Adipocyte (in vitro differentiated cells): ENCODE measurements around the gene BRD3.

Experiments
- DNase-seq: peaks from one replicate; pipeline ENCODE4 v3.0.0-alpha.2; 2015; ENCODE audit warnings: low read depth
- H3K27me3 ChIP-seq: replicated peaks from 2 replicates; pipeline ENCODE4 v1.7.0; 2013; ENCODE audit warnings: mild to moderate bottlenecking, low read length, moderate library complexity; ENCODE audit not compliant: control insufficient read depth, insufficient read depth
- H3K36me3 ChIP-seq: 2 replicates; pipeline ENCODE4 v1.7.0; 2013; ENCODE audit warnings: low read length, mild to moderate bottlenecking, moderate library complexity; ENCODE audit not compliant: control insufficient read depth, insufficient read depth, severe bottlenecking
- H3K4me1 ChIP-seq: 2 replicates; pipeline ENCODE4 v1.7.0; 2013; ENCODE audit warnings: mild to moderate bottlenecking, low read length, moderate library complexity; ENCODE audit not compliant: control insufficient read depth, insufficient read depth
- H3K4me3 ChIP-seq: 2 replicates; pipeline ENCODE4 v1.7.0; 2013; ENCODE audit warnings: mild to moderate bottlenecking, low read length, moderate library complexity
- H3K9ac ChIP-seq: 2 replicates; pipeline ENCODE4 v1.7.0; 2013; ENCODE audit warnings: mild to moderate bottlenecking, low read length, moderate library complexity
- H3K9me3 ChIP-seq: 2 replicates; pipeline ENCODE4 v1.7.0; 2013; ENCODE audit warnings: mild to moderate bottlenecking, low read length, moderate library complexity; ENCODE audit not compliant: control insufficient read depth

Gene BRD3

DNA sequence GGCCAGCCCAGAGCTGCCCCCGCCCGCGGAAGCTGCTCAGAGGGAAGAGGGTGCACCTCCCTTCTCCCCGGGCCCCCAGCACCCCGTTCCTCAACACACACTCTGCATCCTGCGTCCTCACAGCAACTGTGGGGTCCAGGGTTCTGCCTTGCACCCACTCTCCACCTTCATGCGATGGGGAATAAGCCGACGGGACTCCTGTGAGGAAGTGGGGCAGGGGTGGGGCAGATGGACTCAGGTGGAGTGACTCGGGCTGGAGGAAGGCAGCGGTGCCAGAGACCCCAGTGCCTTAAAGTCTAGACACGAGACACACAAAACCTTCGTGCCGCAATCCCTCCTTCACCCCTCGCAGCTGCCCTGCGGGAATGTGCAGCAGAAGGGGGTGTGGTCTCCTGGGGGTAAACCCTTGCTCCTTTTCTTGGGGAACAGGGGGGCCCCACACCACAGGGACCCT is 8.6 kb downstream of the BRD3 start:
- Histone ChIP-seq H3K27me3 (no peaks in the 10 kb centered on the region), H3K36me3 (no peaks in the 10 kb centered on the region), H3K9me3 (no peaks in the 10 kb centered on the region), H3K4me1 (peaks cover 31% of the 10 kb centered on the region), H3K9ac (no peak overlapping the region), H3K4me3 (no peak overlapping the region)
- no peak for DNase-seq

DNA sequence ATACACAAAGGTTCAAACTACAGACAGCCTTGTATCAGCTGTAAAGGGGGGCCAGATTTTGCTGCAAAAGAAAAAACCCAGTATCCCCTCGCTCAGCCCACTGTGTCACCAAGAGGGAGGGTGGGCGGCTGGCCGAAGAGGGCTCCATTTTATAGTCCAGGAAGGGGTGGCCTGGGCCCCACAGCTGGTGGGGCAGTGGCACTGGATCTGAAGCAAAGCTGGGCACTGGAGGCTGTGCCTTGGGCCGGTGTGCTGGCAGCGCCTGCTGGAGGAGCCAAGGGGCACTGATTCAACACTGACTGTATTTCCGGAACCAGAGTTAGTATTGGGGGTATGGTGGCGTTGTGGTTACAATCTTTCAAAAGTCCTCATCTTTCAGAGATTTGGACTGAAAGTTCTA is 9.1 kb downstream of the BRD3 start:
- H3K9ac ChIP-seq = no peak overlapping the region
- peaks cover 31% of the 10 kb centered on the region for H3K4me1 ChIP-seq
- no peaks in the 10 kb centered on the region for H3K27me3 ChIP-seq
- H3K36me3 ChIP-seq = no peaks in the 10 kb centered on the region
- no peak overlapping the region for H3K4me3 ChIP-seq
- H3K9me3 ChIP-seq = no peaks in the 10 kb centered on the region
- DNase-seq = no peak

DNA sequence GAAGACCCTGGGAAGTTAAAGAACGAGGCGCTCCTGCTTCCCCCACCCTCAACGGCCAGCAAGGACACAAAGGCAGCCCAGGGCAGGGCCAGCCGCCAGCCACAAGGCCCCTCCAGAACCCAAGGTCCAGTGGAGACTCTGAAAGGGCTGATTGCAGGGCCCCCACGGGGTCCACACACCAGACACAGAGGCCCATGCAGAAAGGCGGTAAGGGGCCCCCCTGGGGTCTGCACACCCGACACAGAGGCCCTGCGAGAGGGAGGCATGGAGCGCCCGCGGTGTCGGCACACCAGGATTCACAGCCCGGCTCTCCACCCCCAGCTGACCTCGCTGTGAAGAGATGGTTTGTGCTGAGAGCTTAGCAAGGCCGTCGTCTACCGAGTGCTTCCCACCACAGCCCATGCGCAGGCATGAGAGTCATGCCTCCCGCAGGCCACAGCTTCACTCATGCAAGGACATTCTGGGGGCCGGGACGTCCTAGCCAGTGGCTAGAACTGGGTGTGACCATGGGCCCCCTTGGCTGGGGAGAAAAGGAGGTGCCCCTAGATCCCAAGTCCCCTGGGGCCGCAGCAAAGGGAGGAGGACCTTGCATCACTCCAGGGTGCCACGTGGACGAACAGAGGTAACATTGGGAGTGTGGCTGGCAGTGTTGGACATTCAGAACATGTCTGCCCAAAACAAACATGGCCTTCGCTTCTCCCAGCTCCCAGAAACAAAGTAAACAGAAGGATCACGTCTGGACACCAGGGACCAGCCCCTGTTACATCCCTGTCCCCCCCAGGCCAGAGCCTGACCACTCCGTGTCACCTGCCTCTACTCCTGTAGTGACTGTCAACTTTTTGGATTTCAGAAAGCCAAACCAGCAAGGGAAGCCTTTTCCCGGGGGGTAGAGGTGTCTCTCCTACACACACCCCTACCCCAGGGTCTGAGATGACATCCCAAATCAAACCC is 9.8 kb downstream of the BRD3 start:
- peaks cover 1% of the 10 kb centered on the region for H3K36me3 ChIP-seq
- DNase-seq = no peak
- no peak overlapping the region for H3K4me3 ChIP-seq
- peaks cover 31% of the 10 kb centered on the region for H3K4me1 ChIP-seq
- no peaks in the 10 kb centered on the region for H3K9me3 ChIP-seq
- no peaks in the 10 kb centered on the region for H3K27me3 ChIP-seq
- H3K9ac ChIP-seq = no peak overlapping the region

DNA sequence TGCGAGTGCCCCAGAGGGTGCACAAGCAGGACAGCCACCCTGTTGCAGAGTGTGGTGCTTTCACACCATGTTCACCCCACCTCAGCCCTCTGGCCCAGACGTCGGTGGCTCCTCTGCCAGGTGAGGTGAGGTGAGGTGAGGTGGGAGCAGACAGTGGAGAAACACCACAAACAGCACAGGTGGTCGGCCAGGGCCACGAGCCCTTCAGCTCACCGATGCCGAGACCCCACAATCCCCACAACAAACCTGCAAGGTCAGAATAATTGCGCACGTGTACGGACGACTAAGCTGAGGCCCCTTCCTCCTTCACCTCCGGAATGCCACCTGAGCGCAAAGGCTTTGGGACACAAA is 10.5 kb downstream of the BRD3 start:
- H3K27me3 ChIP-seq = no peaks in the 10 kb centered on the region
- peaks cover 31% of the 10 kb centered on the region for H3K4me1 ChIP-seq
- H3K36me3 ChIP-seq = peaks cover 9% of the 10 kb centered on the region
- H3K4me3 ChIP-seq = no peak overlapping the region
- DNase-seq = no peak
- H3K9me3 ChIP-seq = no peaks in the 10 kb centered on the region
- no peak overlapping the region for H3K9ac ChIP-seq

DNA sequence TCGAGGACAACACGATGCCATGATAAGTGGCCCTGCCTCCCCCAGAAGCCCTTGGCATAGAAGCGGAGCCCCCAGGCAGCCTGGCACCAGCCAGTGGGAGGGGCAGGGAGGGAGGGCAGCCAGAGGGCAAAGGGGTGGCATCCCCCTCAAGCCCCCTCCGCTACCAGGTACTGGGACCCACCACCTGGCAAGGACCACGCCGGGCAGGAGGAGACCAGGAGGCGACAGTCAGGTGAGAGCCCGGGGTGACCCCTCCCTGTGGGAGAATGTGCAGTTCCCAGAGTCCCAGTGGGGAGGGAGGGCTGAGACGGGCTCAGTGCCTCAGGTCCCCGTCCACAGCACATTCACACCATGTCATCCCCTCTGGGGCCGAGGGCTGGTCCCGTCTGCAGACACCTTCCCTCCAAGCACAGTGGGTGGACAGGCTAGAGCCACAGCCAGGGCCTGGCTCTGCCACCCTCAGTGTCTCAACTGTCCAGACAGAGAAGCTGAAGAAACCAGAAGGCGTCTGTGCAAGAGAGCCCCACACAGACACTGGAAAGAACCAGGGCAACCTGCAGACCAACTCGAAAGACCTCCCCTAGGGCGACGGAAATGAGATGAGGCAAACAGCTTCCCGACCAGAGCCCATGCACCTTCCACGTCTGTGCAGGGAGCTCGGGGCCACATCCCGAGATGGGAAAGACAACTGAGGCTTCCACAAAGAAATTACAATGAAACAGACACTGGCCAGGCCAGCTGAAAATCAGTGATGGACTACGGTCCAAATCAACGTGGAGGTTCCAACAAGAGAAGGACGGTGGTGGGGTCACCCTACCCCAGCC is 11.1 kb downstream of the BRD3 start:
- H3K9me3 ChIP-seq = no peaks in the 10 kb centered on the region
- H3K4me1 ChIP-seq = peaks cover 31% of the 10 kb centered on the region
- no peak for DNase-seq
- no peak overlapping the region for H3K9ac ChIP-seq
- H3K27me3 ChIP-seq = no peaks in the 10 kb centered on the region
- H3K4me3 ChIP-seq = peak overlapping the region; percentile 22
- H3K36me3 ChIP-seq = peaks cover 9% of the 10 kb centered on the region

DNA sequence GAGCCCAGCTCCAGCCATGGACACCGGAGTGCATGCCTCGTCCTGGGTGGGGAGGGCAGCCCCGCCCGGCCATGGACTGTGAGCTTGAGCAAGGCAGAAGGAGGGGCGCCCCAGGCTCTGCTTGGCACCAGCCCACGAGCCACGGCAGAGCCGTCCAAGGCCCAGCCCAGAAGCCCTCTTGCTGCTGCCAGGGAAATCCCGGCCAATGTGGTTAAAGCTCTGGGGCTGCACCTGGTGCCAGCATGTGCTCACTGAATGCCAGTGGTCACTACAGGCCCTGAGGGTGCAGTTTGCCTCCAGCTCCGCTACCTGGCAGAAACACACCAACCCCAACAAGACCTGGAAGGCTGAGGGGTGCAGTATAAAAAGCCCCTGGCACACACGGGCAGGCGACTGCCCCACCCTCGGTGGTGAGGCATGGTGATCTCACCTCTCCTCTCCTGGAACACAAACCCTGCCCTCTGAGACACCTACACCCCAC is 11.8 kb downstream of the BRD3 start:
- Histone ChIP-seq H3K9me3 (no peaks in the 10 kb centered on the region), H3K36me3 (peaks cover 16% of the 10 kb centered on the region), H3K9ac (peak overlapping the region; percentile 61), H3K27me3 (no peaks in the 10 kb centered on the region), H3K4me3 (peak overlapping the region; percentile 52), H3K4me1 (peaks cover 31% of the 10 kb centered on the region)
- peak; percentile 90 for DNase-seq

DNA sequence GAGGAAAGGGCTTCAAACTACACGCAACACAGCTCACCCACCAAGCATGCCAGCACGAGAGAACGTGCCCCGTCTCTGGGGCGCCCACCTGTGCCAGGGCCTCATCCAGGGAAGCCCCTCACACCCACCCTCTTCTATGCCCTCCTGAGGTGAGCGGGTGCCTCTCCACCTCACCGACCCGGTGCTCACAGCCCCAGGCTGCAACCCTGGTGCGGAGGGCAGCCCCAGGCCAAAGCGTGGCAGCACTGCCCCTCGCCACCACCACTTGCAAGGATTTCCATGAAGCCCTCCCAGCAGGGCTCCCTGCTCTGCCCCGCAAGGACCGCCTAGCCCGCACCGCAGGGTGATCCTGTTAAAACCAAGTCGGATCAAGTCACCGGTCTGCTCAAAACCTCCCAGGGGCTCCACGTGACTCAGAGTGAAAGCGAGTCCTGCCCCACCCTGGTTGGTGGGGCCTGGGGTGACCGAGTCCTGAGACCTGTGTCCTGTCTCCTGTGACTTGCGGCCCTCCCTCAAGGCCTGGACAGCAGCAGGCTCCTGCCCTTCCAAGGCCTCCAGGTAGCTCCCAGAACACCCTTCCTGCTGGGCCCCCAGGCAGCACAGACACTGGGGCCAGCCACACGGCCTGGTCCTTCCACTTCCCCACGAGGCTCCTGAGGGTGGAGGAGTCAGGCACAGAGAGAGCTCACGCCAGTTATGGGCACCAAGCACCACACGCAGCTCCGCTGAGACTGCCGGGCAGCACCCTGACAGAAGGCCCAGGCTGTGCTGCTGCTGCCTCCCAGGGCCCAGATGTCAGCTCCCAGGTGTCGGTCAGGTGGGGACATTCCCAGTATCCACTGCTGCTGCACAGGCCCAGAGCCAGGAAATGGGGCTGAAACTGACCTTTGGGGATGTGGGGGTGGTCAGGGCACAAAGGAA is 12.7 kb downstream of the BRD3 start:
- H3K4me3 ChIP-seq = peak overlapping the region; percentile 52
- DNase-seq = no peak
- H3K9ac ChIP-seq = peak overlapping the region; percentile 61
- no peaks in the 10 kb centered on the region for H3K9me3 ChIP-seq
- H3K36me3 ChIP-seq = peaks cover 25% of the 10 kb centered on the region
- H3K4me1 ChIP-seq = peaks cover 31% of the 10 kb centered on the region
- H3K27me3 ChIP-seq = no peaks in the 10 kb centered on the region

DNA sequence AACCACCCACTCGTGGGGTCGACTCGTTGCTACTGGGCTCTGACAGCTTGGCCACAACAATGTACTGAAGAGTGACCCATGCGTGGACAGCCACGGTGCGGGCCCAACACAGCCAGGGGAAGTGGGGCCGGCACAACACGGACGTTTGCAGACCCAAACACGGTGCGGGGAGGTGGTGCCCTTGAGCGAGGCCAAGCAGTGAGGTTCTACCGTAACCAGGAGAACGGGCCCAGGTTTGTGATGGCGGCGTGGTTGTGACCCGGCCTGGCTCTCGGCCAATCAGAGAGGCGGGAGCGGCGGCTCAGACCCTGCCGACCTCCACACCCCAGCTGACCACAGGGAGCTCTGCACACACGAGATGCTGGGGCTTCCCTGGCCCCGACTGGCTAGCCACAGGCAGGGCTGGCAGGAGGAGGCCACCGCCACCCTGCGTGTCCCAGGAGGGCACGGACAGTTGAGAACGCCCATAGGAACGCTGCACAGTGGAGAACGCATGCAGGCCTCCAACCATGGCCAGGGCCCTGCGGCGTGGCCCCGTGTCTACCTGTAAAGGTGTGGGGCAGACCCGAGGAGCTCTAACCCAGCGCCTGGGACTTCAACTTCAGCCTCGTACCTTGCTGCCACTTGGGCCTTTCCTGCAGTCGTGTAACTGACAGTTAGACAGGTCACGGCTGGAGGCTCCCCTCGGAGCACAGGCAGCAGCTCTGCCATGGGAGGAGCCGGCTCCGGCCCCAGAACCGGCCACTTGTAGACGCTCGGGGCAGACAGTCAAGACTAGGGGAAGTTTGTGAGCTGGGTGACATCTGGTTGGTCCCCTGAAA is 13.7 kb downstream of the BRD3 start:
- DNase-seq = no peak
- Histone ChIP-seq H3K9me3 (no peaks in the 10 kb centered on the region), H3K4me1 (peaks cover 31% of the 10 kb centered on the region), H3K4me3 (no peak overlapping the region), H3K9ac (no peak overlapping the region), H3K27me3 (no peaks in the 10 kb centered on the region), H3K36me3 (peaks cover 35% of the 10 kb centered on the region)

DNA sequence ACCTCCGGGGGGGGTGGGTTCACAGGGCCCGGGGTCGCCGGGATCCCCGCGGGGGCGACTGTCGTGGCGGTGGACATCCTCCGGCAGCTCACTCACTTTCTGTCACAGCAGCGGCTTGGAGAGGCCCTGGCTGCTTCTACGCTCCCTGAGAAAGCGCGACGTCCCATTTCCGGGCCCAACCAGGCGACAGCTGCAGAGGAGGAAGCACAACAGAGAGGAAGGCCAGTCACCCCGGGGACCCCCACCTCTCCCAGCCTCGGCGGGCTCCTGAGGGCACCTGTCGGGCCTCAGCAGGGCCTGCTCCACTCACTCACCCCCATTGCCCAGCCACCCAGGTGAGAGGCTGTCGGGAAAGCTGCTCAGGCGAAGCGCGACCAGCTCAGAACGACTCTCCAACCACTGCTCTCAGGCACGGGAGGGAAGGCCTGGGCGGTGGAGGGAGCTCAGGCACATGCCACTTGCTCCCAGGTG is 14.4 kb downstream of the BRD3 start:
- Histone ChIP-seq H3K27me3 (no peaks in the 10 kb centered on the region), H3K9me3 (no peaks in the 10 kb centered on the region), H3K9ac (no peak overlapping the region), H3K36me3 (peaks cover 42% of the 10 kb centered on the region), H3K4me3 (no peak overlapping the region), H3K4me1 (peaks cover 25% of the 10 kb centered on the region)
- DNase-seq = no peak

DNA sequence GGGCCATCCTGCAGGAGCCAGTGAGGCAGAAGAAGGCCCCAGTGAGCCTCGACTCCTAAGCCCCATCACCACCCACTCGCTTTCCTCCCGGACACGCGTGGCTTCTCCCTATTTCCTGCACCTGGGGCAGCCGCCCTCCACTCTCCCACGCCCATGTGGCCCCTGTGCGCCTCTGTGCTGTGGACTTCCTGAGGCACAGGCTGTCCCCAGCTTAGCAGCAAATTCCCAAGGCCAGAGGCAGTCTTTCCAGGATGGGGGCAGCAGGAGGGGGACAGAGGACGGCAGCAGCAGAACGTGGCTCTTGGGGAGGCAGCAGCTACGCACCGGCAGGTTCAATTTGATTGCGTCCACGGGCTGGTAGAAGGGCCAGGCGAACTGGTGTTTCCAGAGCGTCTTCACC is 14.9 kb downstream of the BRD3 start:
- no peaks in the 10 kb centered on the region for H3K27me3 ChIP-seq
- no peak for DNase-seq
- no peak overlapping the region for H3K9ac ChIP-seq
- H3K9me3 ChIP-seq = no peaks in the 10 kb centered on the region
- H3K4me1 ChIP-seq = peaks cover 20% of the 10 kb centered on the region
- no peak overlapping the region for H3K4me3 ChIP-seq
- peaks cover 47% of the 10 kb centered on the region for H3K36me3 ChIP-seq
